AG09309 (cell line): ENCODE data around the gene KCNJ3.

Experiments
- DNase-seq: peaks from one replicate; pipeline ENCODE4 v3.0.0-alpha.2; 2010; ENCODE audit warnings: low read depth
- H3K4me3 ChIP-seq: 2 replicates; pipeline ENCODE4 v1.5.1; 2011; ENCODE audit warnings: mild to moderate bottlenecking, low read depth, low read length, moderate library complexity; ENCODE audit not compliant: control insufficient read depth
- CTCF ChIP-seq: IDR thresholded peaks from 2 replicates; pipeline ENCODE4 v1.5.1; 2011; ENCODE audit warnings: mild to moderate bottlenecking, low read depth, low read length, inconsistent platforms; ENCODE audit not compliant: insufficient read depth, control insufficient read depth; ENCODE audit errors: missing control alignments

KCNJ3 gene

DNA sequence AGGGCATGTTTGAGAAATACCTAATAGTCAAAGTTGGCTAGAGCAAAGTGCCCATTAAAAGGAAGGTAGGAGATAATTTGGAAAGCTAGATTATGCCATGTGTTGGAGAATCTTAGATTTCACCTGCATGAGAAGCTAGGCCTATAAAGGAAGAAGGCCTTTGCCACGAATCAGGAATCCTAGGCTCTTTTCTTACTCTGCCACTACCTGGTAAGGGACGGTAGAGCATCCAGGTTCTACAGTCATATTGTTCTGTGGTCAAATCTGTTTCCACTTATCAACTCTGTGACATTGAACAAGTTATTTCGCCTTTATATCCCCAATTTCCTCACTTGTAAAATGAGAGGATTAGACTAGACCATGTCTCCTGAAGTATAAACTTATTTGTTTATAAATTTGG, 3.6 kb upstream of the KCNJ3 start:
- TF ChIP-seq CTCF, result no peak
- no peak overlapping the region for H3K4me3 ChIP-seq
- no peak for DNase-seq

GRCh38 chr2:154696369-154696768, 2.1 kb upstream of the KCNJ3 start:
- no peak overlapping the region for H3K4me3 ChIP-seq
- TF ChIP-seq CTCF, result no peak
- DNase-seq, result no peak

DNA sequence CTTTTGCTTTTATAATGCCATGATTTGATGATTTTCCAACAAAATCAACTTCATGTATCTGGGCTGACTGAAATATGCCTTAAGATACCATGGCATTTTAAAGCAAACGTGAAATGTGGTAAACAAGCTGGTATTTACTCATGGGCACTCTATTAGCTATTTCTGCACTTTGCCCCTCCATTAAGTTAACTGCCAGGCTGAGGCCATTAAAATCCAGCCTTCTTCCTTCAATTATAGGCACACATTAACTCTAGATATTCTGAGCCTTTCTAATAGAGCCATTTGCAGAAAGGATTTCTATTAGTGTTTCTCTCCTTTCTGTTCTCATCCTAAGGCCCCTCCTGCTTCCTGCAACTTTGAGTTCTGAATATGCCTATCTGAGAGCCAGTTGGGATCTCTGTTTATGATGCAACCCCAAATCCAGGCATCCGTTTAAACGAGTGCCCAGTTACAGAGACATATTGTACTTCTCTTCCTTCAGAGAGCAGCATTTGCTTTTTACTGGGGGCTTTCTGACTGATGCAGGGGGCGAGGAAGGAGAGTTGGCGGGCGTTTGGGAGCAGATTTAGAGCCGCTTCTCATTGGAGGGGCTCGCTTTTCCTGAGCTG, 1.6 kb upstream of the KCNJ3 start:
- TF ChIP-seq CTCF, result no peak
- DNase-seq, result no peak

DNA sequence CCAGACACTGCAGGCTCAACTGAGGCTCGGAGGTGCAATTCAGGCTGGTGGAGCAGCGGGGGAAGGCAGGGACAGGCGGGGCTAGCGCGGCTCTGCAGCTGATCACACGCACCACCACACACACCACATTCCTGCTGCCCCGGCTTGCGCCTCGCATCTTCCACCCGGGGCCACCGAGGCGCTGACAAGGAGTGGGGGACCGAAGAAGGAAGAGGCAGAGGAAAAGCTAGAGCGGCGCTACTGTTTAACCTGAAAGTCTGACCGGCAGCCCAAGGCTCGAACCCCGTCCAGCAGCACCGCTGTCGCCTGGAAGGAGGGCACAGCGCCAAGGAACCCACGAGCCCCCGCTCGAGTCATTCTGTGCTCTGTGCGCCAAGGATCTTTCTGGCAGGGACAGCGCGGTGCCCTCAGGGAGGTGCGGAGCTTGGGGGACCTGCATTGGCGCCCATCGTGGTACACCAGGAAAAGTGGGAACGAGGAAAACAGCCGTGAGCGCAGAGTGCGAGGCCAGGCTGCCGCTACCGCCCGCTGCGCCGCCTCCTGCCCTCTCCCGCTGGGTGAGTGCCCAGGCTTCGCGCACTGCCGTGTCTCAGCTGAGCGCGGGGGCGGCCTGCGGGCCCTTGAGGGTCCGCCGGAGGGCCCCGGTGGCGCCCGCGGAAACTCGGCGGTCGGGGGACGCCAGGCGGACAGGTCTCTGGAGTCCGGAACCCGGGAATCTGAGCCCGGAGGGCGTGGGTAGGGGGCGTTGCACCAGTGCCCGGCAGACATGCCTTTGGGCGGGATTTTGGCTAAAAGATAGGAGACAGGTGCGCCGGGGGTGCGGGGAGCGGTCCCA, 860 bp upstream of the KCNJ3 start:
- DNase-seq, result no peak
- TF ChIP-seq CTCF, result no peak
- H3K4me3 ChIP-seq, result no peak overlapping the region

More for the DNA sequence above, 1.6 kb upstream of the KCNJ3 start:
- no peak overlapping the region for H3K4me3 ChIP-seq

DNA sequence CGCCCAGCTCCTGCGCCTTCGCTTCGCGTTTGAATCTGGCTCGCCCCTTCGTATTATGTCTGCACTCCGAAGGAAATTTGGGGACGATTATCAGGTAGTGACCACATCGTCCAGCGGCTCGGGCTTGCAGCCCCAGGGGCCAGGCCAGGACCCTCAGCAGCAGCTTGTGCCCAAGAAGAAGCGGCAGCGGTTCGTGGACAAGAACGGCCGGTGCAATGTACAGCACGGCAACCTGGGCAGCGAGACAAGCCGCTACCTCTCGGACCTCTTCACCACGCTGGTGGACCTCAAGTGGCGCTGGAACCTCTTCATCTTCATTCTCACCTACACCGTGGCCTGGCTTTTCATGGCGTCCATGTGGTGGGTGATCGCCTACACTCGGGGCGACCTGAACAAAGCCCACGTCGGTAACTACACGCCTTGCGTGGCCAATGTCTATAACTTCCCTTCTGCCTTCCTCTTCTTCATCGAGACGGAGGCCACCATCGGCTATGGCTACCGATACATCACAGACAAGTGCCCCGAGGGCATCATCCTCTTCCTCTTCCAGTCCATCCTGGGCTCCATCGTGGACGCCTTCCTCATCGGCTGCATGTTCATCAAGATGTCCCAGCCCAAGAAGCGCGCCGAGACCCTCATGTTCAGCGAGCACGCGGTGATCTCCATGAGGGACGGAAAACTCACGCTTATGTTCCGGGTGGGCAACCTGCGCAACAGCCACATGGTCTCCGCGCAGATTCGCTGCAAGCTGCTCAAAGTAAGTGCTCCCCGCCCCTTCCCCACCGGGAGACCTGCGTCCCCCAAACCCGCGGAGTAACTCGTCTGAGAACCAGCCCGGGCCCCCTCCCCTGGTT, 453 bp downstream of the KCNJ3 start:
- TF ChIP-seq CTCF, result no peak
- no peak overlapping the region for H3K4me3 ChIP-seq
- DNase-seq, result no peak

DNA sequence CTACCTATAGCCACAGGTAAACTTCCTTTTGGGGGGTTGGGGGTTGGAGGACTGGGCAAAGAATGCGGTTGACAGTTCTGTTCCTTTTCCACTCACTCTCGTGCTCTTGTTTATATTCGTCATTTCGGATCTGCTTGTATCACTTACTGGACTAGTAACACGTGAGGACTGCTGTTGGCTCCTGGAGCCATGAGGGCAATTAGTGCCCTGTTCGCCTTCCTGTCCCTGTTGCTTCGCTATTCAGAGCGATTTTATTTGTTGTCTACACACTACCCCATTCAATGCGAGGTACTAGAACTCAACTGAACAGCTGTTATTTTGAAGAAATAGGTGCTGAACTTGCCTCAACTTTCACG, 1.1 kb downstream of the KCNJ3 start:
- no peak overlapping the region for H3K4me3 ChIP-seq
- TF ChIP-seq CTCF, result no peak
- no peak for DNase-seq
